K562 (cell line): ENCODE results near the gene HAAO. TPM values are rescaled to one million over a fixed set of nuclear protein-coding genes. Genes with fewer than 3 reads are reported as not detected.

Experiments used
- ATAC-seq: fragments of 200-7000 bp; cut with Tn5 transposase; 3 replicates; pipeline ENCODE4 v1.9.1; 2020; ENCODE audit warnings: moderate library complexity
- BruUV-seq: library from RNA; stranded (reverse); fragments of 400-500 nt; replicated peaks from 2 replicates; lab custom pipeline; 2021; lab: Mats Ljungman, UMichigan
- CTCF ChIA-PET: fragments of 300-600 bp; formaldehyde crosslinking; extraction: SDS; loops from one replicate; lab custom pipeline; 2021; ENCODE audit warnings: low intra/inter-chr PET ratio; lab: Yijun Ruan, JAX
- POLR2A ChIA-PET: fragments of 300-600, 350-650 bp; sonication (Branson Sonifier 250); formaldehyde crosslinking; extraction: SDS; loops from one replicate; lab custom pipeline; 2021; ENCODE audit warnings: antibody characterized with exemption, inconsistent platforms; lab: Yijun Ruan, JAX
- DNase-seq, 4 experiments: peaks; one replicate each; pipeline versions ENCODE4 v3.0.0 to v3.0.0-alpha.2; 2011 to 2018; ENCODE audit warnings: low spot score in 3 of 4, mixed read lengths in 3 of 4; ENCODE audit errors: extremely low read depth in 1 of 4
- FAIRE-seq: peaks from 2 replicates; lab custom pipeline; 2011; peaks lifted over from hg19 to GRCh38; lab: Jason Lieb, UNC
- H2AFZ ChIP-seq: 2 replicates; pipeline ENCODE4 v1.6.0; 2011; ENCODE audit warnings: low read depth, low read length, control low read depth, inconsistent platforms
- H3K27ac ChIP-seq: fragments of 200-600 bp; 3 replicates; pipeline ENCODE4 v1.8.0; 2011; ENCODE audit warnings: low read depth, mild to moderate bottlenecking, control low read depth, inconsistent platforms, low read length, moderate library complexity, mixed read lengths; ENCODE audit errors: extremely low read depth
- H3K27me3 ChIP-seq, 2 experiments: fragments of 300-600 bp in 1 of 2; 2 replicates in 1 of 2; 3 replicates in 1 of 2; pipeline versions ENCODE4 v1.6.0 to v1.8.0; 2011; ENCODE audit warnings: inconsistent platforms in 2 of 2, low read length in 2 of 2, mild to moderate bottlenecking in 1 of 2, mixed read lengths in 1 of 2, moderate library complexity in 1 of 2; ENCODE audit not compliant: control insufficient read depth in 2 of 2, insufficient read depth in 2 of 2
- H3K36me3 ChIP-seq: fragments of 300-600 bp; 3 replicates; pipeline ENCODE4 v1.8.0; 2011; ENCODE audit warnings: mild to moderate bottlenecking, low read length, inconsistent platforms; ENCODE audit not compliant: control insufficient read depth, insufficient read depth
- H3K4me1 ChIP-seq, 2 experiments: fragments of 200-600 bp in 1 of 2; replicated peaks in 1 of 2; 2 replicates in 1 of 2; 3 replicates in 1 of 2; pipeline versions ENCODE4 v1.5.1 to v1.8.0; 2011; ENCODE audit warnings: inconsistent platforms in 2 of 2, low read length in 2 of 2, mild to moderate bottlenecking in 1 of 2, mixed read lengths in 1 of 2, moderate library complexity in 1 of 2; ENCODE audit not compliant: control insufficient read depth in 2 of 2, insufficient read depth in 2 of 2
- H3K4me2 ChIP-seq: 2 replicates; pipeline ENCODE4 v1.6.1; 2011; ENCODE audit warnings: low read length, control low read depth, inconsistent platforms, mixed read lengths; ENCODE audit not compliant: insufficient read depth
- H3K4me3 ChIP-seq: fragments of 200-600 bp; sonication (generic), shearing (Covaris generic); 2 replicates; pipeline ENCODE4 v1.5.1; 2016; ENCODE audit warnings: control low read depth, inconsistent platforms
- H3K79me2 ChIP-seq: fragments of 200-600 bp; 3 replicates; pipeline ENCODE4 v1.8.0; 2011; ENCODE audit warnings: low read length, inconsistent platforms; ENCODE audit not compliant: control insufficient read depth, insufficient read depth
- H3K9ac ChIP-seq, 2 experiments: 2 replicates each; pipeline versions ENCODE4 v1.6.0 to v1.6.1; 2011; ENCODE audit warnings: low read depth in 2 of 2, low read length in 2 of 2, control low read depth in 1 of 2, inconsistent platforms in 1 of 2, mild to moderate bottlenecking in 1 of 2, mixed read lengths in 1 of 2; ENCODE audit not compliant: insufficient read depth in 1 of 2
- H3K9me1 ChIP-seq: one replicate; pipeline ENCODE4 v1.6.0; 2011; ENCODE audit warnings: inconsistent platforms, mild to moderate bottlenecking, low read length, moderate library complexity; ENCODE audit not compliant: control insufficient read depth, insufficient read depth
- H3K9me3 ChIP-seq: replicated peaks from 2 replicates; pipeline ENCODE4 v1.5.1; 2011; ENCODE audit warnings: low read depth, low read length, inconsistent platforms; ENCODE audit not compliant: control insufficient read depth, insufficient read depth
- H4K20me1 ChIP-seq: replicated peaks from 2 replicates; pipeline ENCODE4 v1.6.1; 2011; ENCODE audit warnings: low read length, inconsistent platforms, mixed read lengths; ENCODE audit not compliant: control insufficient read depth, insufficient read depth
- DMBX1 ChIP-seq: fragments of 250-450 bp; sonication (Bioruptor Pico); IDR thresholded peaks from 2 replicates; pipeline ENCODE4 v1.8.0; 2022; ENCODE audit warnings: inconsistent platforms, mild to moderate bottlenecking, moderate library complexity, borderline replicate concordance
- MCM2 ChIP-seq: fragments of 450-650 bp; IDR thresholded peaks from 2 replicates; pipeline ENCODE4 v1.6.1; 2017; ENCODE audit warnings: low read depth, mild to moderate bottlenecking
- MECOM ChIP-seq: fragments of 250-450 bp; sonication (Bioruptor Pico); IDR thresholded peaks from 2 replicates; pipeline ENCODE4 v1.8.0; 2022; ENCODE audit warnings: inconsistent platforms
- WGBS: fragments of 100-300 bp; shearing (Covaris generic); methylation state at CpG from one replicate; pipeline ENCODE4 v1.1.6; 2016; ENCODE audit warnings: low coverage, mixed read lengths; ENCODE audit not compliant: insufficient coverage; ENCODE audit errors: missing lambda C conversion rate; 5-methylcytosine and 5-hydroxymethylcytosine counted together
- in situ Hi-C: fragments of 300-500 bp; cut with MboI; formaldehyde crosslinking; loops from 4 replicates; pipeline ENCODE4 v1.15.0; 2018; ENCODE audit warnings: inconsistent platforms, mixed read lengths
- intact Hi-C: fragments of 100-400 bp; cut with micrococcal nuclease; formaldehyde crosslinking; loops from 2 replicates; pipeline ENCODE4 v1.14.2; 2022
- polyA plus RNA-seq, 8 experiments: library from polyadenylated mRNA; depleted of rRNA in 4 of 8; stranded (reverse) in 5 of 8; unstranded in 3 of 8; fragments of >200 nt; fragmentation: Nextera tagmentation in 2 of 8; fragmentation: Illumina TruSeq in 1 of 8; extraction: Ambion mirVana in 2 of 8; extraction: Trizol in 1 of 8; gene quantifications; 2 replicates each; pipeline versions ENCODE4 v1.2.1 to v1.2.3, GENCODE V29; 2011 to 2014; ENCODE audit warnings: inconsistent platforms in 1 of 8, missing spikeins in 1 of 8
- total RNA-seq, 7 experiments: library from RNA; depleted of rRNA in 6 of 7; stranded (reverse); fragments of >200 nt in 6 of 7; fragmentation: Illumina TruSeq in 2 of 7; extraction: Trizol in 2 of 7; gene quantifications; 2 replicates each; pipeline versions ENCODE4 v1.2.1 to v1.2.3, GENCODE V29; 2011 to 2021; ENCODE audit warnings: low replicate concordance in 1 of 7
- TF ChIP-seq, protein P1 (sequence below): fragments of 250-450 bp; sonication (Bioruptor Pico); IDR thresholded peaks from 2 replicates; pipeline ENCODE4 v1.8.0; 2022; ENCODE audit warnings: inconsistent platforms
- TF ChIP-seq, protein P2 (sequence below), 2 experiments: fragments of 150-350 bp in 1 of 2; IDR thresholded peaks; 2 replicates each; pipeline ENCODE4 v1.6.1; 2012 to 2016; ENCODE audit warnings: low read depth in 2 of 2, low read length in 2 of 2, mild to moderate bottlenecking in 1 of 2, moderate library complexity in 1 of 2

Gene HAAO
- total and polyA plus RNA-seq, 9 of the 15 experiments (the other 6 are each of a cell fraction or from before 2014, with no cell fraction given), result not detected

DNA sequence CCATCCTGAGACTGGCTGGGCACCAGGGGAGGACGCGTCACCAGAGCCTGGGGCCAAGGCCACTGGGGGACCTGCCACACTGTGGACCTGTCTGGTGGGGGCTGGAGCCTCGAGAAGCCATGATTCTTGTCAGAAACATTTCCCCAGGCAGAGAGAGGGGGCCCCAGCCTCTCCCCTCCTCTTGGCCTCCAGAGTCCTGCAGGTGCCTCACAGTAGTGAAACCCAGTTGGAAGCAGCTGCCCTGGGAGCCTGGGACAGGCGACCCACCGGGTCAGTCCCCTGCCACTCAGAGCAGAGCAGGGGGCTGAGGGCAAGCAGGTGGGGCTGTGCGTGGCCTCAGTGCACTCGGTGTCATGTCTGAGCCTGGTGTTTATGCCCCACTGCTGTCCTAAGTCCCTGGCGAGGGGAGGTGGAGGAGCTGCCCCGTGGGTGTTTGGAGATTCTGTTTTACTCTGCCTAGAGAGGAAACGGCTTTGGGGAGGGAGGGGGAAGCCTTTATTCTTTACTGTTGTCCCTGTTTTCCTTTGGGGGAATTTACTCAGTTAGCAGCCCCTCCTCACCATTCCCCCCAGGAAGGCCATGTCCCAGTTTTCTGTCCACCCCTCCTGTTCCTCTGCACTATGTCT, 36.1 kb downstream of the HAAO start (continued):
- no peak for TF ChIP-seq MCM2

DNA sequence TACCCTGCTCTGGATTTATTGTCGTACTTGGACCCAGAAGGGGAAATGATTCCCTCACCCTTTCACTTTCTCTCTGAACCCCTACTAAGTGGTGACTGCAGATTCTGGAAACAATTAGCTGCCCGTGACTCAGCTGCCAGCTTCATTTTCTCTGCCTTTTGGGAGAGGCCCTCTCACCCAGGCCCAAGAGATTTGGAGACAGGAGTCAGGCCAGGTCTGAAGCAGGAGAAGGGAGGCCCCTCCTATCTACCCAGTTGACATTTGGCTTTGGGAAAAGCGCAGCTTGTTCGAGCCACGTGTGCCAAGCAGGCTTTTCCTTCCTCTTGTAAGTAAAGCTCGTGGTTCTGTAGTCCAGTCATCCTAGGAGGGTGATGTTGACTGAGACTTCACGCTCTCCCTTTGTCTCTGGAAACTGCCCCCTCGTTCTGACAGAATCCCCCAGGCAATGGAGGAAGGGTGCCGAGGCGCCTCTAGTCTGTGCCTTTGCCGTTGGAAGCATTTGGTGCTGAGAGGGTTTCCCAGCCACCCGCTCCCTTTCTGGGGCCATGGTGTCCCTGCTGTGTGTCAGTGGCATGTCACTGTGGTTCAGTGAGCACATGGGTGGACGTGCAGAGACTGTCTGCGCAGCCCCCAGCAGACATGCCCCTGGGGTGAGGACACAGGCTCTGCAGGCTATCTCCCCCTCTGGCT, 37.0 kb downstream of the HAAO start:
- no peaks in the 10 kb centered on the region for H3K9me3 ChIP-seq
- CTCF ChIA-PET, result no interaction called here
- in situ Hi-C loops, result no loop called here
- H3K4me2 ChIP-seq, result no peak overlapping the region
- POLR2A ChIA-PET, result interaction anchor here (0.6 to 1.1 kb wide), 3 partner anchors 9 to 32 kb away, joined by 3 read pairs; no protein-coding TSS in a partner anchor
- DNase-seq (peak in 2 of 4 experiments; percentile 5 to 7), FAIRE-seq (no peak), ATAC-seq (no peak)
- H3K27ac ChIP-seq, result no peak overlapping the region
- peaks cover 8% of the 10 kb centered on the region for H4K20me1 ChIP-seq
- peaks cover 12 to 57% of the 10 kb centered on the region in 2 experiments for H3K27me3 ChIP-seq
- no peak overlapping the region for H3K9ac ChIP-seq
- H3K79me2 ChIP-seq, result no peaks in the 10 kb centered on the region
- intact Hi-C loops, result no loop called here
- no peak overlapping the region for H3K4me3 ChIP-seq
- WGBS, result 14% methylated on average over 13 of the region's 14 CpGs
- no peak overlapping the region for H2AFZ ChIP-seq
- no peaks in the 10 kb centered on the region for H3K36me3 ChIP-seq
- BruUV-seq, result no TSS peak
- TF ChIP-seq DMBX1 (no peak), MECOM (no peak)
- TF ChIP-seq, protein P1, sequence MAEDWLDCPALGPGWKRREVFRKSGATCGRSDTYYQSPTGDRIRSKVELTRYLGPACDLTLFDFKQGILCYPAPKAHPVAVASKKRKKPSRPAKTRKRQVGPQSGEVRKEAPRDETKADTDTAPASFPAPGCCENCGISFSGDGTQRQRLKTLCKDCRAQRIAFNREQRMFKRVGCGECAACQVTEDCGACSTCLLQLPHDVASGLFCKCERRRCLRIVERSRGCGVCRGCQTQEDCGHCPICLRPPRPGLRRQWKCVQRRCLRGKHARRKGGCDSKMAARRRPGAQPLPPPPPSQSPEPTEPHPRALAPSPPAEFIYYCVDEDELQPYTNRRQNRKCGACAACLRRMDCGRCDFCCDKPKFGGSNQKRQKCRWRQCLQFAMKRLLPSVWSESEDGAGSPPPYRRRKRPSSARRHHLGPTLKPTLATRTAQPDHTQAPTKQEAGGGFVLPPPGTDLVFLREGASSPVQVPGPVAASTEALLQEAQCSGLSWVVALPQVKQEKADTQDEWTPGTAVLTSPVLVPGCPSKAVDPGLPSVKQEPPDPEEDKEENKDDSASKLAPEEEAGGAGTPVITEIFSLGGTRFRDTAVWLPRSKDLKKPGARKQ (CRISPR knock-in tag), result no peak
- TF ChIP-seq, protein P2, sequence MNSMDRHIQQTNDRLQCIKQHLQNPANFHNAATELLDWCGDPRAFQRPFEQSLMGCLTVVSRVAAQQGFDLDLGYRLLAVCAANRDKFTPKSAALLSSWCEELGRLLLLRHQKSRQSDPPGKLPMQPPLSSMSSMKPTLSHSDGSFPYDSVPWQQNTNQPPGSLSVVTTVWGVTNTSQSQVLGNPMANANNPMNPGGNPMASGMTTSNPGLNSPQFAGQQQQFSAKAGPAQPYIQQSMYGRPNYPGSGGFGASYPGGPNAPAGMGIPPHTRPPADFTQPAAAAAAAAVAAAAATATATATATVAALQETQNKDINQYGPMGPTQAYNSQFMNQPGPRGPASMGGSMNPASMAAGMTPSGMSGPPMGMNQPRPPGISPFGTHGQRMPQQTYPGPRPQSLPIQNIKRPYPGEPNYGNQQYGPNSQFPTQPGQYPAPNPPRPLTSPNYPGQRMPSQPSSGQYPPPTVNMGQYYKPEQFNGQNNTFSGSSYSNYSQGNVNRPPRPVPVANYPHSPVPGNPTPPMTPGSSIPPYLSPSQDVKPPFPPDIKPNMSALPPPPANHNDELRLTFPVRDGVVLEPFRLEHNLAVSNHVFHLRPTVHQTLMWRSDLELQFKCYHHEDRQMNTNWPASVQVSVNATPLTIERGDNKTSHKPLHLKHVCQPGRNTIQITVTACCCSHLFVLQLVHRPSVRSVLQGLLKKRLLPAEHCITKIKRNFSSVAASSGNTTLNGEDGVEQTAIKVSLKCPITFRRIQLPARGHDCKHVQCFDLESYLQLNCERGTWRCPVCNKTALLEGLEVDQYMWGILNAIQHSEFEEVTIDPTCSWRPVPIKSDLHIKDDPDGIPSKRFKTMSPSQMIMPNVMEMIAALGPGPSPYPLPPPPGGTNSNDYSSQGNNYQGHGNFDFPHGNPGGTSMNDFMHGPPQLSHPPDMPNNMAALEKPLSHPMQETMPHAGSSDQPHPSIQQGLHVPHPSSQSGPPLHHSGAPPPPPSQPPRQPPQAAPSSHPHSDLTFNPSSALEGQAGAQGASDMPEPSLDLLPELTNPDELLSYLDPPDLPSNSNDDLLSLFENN (IDR thresholded peaks at IDR 0.05; ENCODE audit: low read depth in 2 of 2, low read length in 2 of 2), result no peak
- TF ChIP-seq, all 486 proteins: peak for 0
- no peaks in the 10 kb centered on the region for H3K9me1 ChIP-seq
- peaks cover 0 to 9% of the 10 kb centered on the region in 2 experiments; a peak in 2 of 5 replicates for H3K4me1 ChIP-seq
